GM12875 (cell line): ENCODE data around the gene CRACDL.

Experiments
- H3K4me3 ChIP-seq: one replicate; pipeline ENCODE4 v1.5.1; 2011; ENCODE audit warnings: low read depth, low read length, control low read depth
- CTCF ChIP-seq: IDR thresholded peaks from 2 replicates; pipeline ENCODE4 v1.5.1; 2011; ENCODE audit warnings: low read depth, mild to moderate bottlenecking, control low read depth, inconsistent platforms, low read length, moderate library complexity, borderline replicate concordance; ENCODE audit not compliant: insufficient read depth

CRACDL gene

DNA sequence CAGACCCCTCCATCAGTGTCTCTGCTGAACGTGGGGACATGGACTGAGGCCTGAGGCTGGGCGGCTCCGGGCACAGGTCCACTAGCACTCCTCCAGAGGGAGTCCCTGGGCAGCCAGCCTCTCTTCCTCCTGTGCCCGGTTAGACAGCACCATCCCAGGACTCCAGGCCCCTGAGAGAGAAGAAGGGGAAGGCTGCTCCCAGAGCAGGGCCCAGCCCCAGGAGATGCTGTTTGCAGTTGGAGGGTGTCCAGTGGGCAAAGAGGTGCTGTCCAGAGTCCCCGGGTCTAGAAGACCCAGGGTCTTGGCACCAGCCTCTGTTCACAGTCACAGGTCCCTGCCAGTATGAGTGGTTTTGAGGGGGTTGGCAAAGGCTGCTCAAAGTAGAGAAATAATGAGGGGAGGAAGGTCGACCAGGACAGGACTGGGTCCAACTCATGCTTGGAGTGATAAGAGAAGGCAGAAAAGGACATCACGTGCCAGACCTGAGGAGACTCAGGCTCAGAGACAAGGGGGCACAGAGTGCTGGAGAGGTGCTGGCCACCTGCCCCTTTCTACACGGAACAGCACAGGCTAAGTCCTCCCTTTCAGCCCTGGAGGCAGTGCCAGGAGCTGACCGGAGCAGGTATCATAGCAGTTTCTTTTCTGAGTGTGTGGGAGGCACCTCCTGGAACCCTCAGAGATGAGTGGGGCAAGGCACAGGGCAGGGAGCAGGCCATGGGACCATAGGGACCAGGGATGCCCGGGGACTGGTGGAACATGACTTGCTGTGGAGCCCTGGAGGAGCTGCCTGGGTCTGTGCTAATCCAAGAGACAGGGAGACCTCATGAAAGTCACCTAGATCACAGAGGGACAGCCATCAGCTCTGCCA lies 21.1 kb downstream of the CRACDL start:
- H3K4me3 ChIP-seq = no peak overlapping the region
- no peak for TF ChIP-seq CTCF

DNA sequence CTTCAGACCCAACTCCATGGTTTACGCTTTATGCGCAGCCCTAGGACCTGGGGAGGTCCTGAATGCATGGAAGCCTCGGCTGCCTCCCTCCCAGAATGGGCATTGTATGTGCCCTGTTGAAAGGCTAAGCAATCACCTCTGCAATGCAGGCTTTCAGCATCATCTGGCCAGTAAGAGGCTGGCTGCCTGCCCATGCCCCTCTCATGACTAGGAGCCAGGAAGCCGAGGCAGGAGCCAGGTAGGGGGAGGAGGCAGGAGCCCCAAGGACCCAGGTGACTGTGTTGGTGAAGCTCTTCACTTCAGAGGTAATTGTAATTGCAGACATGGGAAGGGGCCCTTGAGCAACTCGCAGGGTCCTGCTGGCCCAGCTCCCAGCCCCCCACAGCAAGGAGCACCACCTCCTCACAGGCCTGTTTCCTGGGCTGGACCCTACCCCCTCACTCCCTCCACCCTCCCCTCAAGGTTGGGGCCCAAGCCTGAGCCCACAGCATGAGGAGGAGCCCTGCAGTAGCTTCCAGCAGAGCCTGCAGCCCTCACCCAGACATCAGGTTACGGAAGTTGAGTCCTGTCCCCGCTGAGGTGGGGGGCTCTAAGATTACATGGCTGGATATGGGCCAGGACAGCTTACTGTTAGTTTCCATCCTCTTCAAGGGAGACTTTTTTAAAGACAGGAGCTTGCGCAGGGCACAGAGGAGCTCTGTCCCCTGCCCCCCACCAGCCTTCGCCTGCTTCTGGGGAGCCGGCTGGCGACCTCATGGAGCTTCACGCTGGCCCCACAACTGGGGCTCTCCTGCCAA lies 21.9 kb downstream of the CRACDL start:
- H3K4me3 ChIP-seq = no peak overlapping the region
- TF ChIP-seq CTCF = no peak

- no peak for TF ChIP-seq CTCF
- H3K4me3 ChIP-seq = no peak overlapping the region
These were observed 22.8 kb downstream of the CRACDL start for GRCh38 chr2:98912957-98913915.

GRCh38 chr2:98912221-98912851 lies 23.7 kb downstream of the CRACDL start:
- no peak for TF ChIP-seq CTCF
- H3K4me3 ChIP-seq = no peak overlapping the region

DNA sequence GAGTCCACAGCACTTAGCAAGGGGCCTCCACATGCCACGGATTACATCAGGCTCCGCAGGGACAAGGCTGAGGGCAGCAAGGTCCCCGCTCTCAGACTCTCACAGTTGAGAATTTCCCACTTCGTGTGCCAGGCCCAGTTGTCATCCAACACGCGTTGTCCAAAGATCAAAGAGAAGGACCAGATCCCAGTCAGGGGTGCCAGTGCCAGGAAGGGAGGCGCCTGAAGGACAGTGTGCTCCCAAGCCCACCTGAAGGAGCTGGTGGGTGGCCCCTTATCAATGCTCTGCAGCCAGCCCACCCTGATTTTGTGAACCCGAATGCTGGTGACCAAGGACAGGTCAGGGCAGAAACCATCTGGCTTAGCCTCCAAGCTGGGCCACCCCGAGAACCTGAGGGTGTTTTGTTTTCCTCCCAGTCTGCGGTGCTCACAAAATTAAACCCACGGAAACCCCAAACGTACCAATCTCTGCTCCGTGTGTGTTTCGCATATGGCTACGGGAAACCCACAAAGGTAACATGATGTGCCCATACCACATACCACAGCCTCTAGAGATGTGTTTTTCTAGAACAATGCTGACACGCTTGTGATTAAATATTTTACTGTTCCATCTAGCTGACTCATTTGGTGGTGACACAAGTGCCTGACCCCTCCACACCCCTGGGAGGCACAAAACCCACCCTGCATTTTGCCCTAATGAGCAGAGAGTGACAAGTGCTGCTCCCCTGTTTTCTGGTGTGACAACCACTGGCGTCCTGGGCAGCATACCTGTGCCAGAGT lies 24.5 kb downstream of the CRACDL start:
- TF ChIP-seq CTCF = no peak
- no peak overlapping the region for H3K4me3 ChIP-seq

DNA sequence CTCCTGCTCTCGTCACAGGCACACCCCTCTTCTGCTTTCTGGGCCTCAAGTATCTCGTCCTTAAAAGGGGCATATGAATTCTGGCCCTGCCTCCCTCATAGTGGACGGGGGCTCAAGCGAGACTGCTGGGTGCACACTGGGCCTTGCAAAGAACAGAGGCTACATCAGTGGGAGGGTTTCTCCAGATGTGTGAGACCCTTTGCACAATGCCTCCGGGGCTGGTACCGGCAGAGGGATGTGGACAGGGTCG lies 25.0 kb downstream of the CRACDL start:
- no peak for TF ChIP-seq CTCF
- no peak overlapping the region for H3K4me3 ChIP-seq
